Activated CD4-positive, CD25-positive, alpha-beta regulatory T cell treated with anti-CD3 and anti-CD28 coated beads, Interleukin-2, amount 50 U/mL, for 16 hours (primary cell): ENCODE measurements around the gene SMIM13.

Experiments
- DNase-seq: peaks from one replicate; pipeline ENCODE4 v3.0.0-alpha.2; 2020; ENCODE audit warnings: low read depth, low spot score

Gene SMIM13

DNA sequence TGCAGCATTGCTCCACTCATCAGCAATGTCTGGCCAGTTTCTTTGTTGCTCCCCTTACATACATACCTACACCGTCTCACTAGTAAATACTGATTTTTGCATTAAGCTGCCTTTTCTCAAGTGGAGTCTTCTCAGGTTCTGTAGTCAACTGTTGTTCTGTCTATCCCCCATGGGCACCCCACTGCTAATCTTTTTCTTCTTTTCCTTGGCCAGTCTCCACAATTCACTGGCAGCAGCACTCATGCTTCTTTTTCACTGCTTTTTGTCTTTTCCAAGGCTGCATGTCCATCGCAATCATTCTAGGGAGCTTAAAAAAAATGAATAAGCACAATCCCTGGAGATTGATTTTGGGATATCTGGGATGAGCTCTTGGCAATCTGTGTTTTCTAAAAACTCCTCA lies 28.2 kb downstream of the SMIM13 start:
- no peak for DNase-seq

DNA sequence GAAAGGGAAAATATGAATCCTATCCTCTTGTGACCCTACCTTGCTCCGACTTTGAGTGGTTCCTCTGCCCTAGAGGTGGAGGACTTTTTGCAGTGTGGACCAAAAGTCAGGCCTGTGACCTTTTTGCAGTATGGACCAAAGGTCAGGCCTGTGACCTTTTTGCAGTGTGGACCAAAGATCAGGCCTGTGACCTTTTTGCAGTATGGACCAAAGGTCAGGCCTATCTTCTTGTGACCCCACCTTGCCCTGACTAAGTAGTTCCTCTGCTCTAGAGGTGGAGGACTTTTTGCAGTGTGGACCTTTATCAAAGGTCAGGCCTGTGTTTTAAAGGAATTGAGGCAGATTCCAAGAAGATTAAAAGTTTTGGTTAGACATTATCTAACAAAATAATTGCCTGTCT lies 28.7 kb downstream of the SMIM13 start:
- no peak for DNase-seq

- no peak for DNase-seq
These were observed 30.3 kb downstream of the SMIM13 start for GRCh38 chr6:11123978-11124377.

- no peak for DNase-seq
These were observed 33.2 kb downstream of the SMIM13 start for GRCh38 chr6:11126876-11127275.

DNA sequence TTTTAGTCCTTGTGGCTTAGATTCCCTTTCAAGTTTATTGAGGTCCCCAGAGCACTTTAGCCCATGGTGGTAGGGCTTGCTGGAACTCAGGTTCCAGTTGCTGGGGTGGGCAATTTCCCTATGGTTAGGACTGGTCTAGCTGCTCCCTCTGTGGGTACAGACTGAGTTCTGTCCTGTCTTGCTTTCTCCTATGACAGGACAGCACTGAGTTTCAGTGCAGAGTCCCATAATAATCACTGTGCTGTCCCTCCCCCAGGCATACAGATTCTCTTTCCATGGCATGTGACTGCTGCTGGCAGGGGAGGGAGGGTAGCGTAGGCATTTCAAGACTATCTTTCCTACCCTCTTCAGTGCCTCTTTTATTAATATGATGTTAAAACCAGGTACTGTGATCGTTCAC lies 35.0 kb downstream of the SMIM13 start:
- DNase-seq: no peak

DNA sequence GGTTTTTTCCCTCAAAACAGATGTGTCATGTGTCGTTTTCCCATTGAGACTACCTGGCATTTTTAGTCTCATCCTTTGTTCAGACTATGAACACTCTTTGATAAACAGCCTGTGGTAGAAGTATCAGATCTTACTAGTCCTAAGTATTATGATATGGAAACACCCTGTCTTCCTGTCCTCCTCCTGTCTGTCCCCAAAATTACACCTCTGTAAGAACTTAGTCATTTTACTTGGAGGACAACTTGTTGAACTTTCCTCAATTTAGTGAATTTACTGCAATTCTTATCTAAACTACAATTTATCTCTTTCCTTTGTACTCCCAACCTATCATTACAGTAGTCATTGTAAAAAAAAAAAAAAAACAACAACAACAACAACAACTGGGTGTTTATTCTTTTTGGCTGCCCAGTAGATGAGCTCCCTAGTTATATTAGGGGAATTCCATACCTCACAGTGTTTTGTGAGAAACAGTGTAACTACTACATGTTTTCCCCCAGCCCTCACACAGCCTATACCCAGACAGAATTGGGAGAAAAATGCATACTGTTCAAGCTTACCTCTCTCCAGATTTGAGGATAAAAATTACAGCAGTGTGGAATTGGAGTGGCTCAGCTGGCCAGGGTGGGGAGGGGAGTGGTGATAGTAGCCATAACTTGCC lies 36.4 kb downstream of the SMIM13 start:
- no peak for DNase-seq

DNA sequence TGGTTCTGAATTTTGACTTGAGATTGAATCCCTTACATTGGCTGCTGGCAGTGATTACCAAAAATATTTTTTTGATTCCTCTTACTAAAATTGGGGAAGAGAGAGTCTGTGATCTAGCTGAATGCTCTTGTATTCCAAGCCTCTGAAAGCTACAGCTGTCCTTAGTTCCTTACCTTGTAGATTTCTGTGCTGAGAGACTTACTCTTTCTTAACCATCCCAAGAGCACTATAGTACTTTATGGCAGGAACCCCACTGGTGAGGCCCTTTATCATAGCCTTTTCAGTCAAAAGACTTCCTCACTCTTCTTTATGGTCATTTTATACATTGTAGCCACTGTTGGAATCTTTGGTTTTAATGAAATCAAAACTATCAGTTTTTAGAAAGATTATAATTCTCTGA lies 37.0 kb downstream of the SMIM13 start:
- no peak for DNase-seq

- no peak for DNase-seq
These were observed 38.7 kb downstream of the SMIM13 start for GRCh38 chr6:11132194-11132888.

- no peak for DNase-seq
These were observed 39.6 kb downstream of the SMIM13 start for GRCh38 chr6:11133281-11133680.

DNA sequence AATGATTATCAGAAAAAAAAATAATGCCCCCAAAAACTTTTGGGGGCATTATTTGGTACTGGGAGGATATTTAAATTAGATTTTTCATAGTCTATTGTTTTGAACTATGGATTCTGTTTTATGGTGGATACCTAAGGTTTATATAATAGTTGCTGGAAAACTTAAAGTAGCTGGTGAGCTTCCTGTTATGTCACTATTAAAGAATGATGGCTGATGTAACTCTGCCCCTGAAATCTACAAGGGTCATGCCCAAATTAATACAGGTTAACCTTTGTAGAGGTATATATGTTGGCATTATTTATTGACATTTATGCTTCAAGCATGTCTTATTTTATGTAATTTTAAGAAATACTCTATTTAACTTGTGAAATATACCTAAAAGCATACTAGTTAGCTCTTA lies 43.2 kb downstream of the SMIM13 start:
- DNase-seq: no peak

- DNase-seq: no peak
These were observed 45.7 kb downstream of the SMIM13 start for GRCh38 chr6:11139051-11139960.

DNA sequence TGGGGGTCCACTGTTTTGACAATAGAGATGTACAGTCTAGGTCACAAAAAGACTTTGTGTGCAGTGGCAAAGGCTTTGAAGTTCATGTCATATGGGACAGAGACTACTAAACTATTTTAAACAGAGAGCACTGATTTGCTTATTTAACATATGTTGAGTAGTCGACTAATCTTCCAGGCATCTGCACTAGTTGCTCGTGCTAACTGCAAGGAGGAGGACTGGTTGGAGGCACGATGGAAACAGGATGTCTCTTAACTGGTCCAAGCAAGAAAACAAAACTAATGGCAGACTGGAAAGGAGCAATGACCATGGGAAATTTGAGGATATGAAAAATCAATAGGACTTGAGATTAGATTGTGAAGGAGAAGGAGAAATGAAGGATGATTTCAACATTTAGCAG lies 46.4 kb downstream of the SMIM13 start:
- no peak for DNase-seq

- no peak for DNase-seq
These were observed 47.7 kb downstream of the SMIM13 start for GRCh38 chr6:11141295-11141694.

DNA sequence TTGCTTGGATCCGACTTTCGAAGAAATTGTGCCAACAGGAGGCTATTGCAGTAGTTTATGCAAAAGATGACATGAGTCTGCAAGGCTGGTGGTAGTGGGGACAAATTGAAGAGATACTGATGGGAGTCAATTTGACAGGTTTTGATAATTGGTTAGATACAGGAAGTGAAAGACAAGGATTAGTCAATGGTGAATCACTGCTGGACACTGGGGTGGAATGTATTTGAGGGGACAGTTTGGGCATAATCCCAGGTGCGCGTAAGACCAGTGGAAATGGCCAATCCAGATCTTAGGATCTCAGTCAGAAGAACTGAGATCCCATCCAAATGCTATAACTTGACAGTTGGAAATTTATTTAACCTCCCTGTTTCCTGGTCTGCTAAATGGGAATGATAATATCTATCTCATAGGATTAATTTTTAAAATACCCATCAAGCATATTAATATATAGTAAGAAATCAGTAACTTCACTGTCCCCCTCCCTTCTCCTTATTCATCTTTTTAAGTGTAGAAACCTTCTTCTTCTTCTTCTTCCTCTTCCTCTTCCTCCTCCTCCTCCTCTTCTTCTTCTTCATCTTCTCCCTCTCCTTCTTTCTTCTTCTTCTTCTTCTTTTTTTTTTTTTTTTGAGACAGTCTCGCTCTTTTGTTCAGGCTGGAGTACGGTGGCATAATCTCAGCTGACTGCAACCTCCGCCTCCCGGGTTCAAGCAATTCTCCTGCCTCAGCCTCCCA lies 48.8 kb downstream of the SMIM13 start:
- no peak for DNase-seq

GRCh38 chr6:11143394-11144371 lies 50.0 kb downstream of the SMIM13 start:
- DNase-seq: no peak

DNA sequence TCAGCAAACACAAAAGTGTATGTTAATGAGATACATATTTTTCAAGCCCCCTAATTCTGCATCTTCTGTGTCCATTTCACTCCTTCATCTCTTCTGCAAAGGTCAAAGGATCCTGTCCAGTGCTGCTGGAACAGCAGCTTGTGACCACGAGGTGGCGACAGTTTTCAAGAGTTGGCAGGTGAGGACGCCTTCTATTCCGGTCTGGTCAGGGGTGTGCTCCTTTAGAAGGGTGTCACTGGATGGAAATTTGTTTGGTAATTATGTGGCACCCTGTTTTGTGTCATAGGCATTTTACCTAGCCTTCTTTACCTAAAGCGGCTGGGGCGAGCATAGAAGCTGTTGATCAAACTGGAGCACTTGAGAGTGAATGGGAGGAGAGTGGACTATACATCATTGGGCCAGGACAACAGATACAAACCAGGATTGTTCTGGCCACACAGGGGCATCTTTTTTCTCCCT lies 50.8 kb downstream of the SMIM13 start:
- DNase-seq: peak; percentile 60

DNA sequence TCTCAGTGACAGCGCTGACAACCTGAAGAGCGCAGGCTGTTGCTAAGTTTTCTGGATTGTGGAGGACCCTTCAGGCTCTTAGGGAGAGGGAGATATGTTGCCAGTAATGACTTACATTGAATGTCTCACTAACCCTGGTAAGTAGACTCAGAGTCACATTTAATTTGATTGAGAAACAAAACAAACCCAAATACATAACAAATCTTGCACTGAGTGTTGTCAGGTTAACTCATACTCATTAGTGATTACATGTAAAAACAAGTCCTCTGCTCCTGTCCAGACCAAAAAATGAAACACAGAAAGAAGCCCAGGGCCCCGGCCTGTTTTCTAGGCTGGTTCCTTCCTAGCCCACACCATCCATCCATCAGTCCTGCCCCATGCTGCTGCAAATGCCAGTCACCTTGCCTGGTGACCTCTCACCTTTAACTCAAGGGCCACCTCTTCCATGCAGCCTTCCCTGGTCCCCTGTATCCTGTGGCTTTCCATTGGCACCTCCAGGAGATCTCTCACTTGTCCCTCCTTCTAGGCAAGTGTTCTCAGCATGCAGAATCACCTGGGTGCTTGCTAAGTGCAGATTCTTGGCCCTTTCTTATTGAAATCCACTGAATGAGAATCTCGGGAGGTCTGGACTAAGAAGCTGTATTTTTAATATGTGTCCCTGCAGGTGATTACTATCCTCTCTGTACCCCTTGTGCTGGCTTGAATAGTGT lies 52.6 kb downstream of the SMIM13 start:
- DNase-seq: no peak

GRCh38 chr6:11149551-11149950 lies 55.9 kb downstream of the SMIM13 start:
- no peak for DNase-seq

- no peak for DNase-seq
These were observed 57.9 kb downstream of the SMIM13 start for GRCh38 chr6:11151488-11151887.

DNA sequence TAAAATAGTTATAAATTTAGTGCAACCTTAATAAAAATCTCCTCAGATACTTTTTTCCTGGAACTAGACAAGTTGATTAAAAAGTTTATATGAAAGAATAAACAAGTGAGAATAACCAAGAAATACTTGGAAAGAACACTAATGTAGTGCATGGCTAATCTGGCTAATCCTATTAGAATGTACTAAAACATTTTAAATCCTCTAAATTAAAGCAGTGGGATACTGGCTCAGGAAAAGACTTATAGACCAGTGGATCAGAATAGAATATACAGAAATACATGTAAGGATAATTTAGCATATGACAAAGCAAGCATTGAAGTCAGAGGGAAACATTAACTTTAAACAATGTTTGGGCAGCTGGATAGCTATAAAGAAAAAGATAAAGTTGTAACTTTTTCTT lies 58.9 kb downstream of the SMIM13 start:
- no peak for DNase-seq
